ENCODE measurements around the gene MEIKIN.
A peak's percentile ranks its signal among the peaks of the same experiment; 100 is the strongest.

MEIKIN gene

GRCh38 chr5:131973089-131973712, 27.7 kb upstream of the MEIKIN start:
- no peak for DNase-seq

GRCh38 chr5:131968396-131968954, 23.0 kb upstream of the MEIKIN start:
- DNase-seq, result peak; percentile 3

- DNase-seq, result no peak
These were observed 21.1 kb upstream of the MEIKIN start for GRCh38 chr5:131966551-131966950.

- DNase-seq, result no peak
These were observed 20.5 kb upstream of the MEIKIN start for GRCh38 chr5:131965826-131966415.

- DNase-seq, result no peak
These were observed 14.4 kb upstream of the MEIKIN start for GRCh38 chr5:131959906-131960305.

- no peak for DNase-seq
These were observed 13.7 kb upstream of the MEIKIN start for GRCh38 chr5:131959136-131959535.

- no peak for DNase-seq
These were observed 12.4 kb upstream of the MEIKIN start for GRCh38 chr5:131957721-131958441.

GRCh38 chr5:131953969-131954368, 8.5 kb upstream of the MEIKIN start:
- DNase-seq, result no peak

- DNase-seq, result peak; percentile 40
These were observed 6.9 kb upstream of the MEIKIN start for GRCh38 chr5:131952301-131952857.

GRCh38 chr5:131950706-131951105, 5.2 kb upstream of the MEIKIN start:
- DNase-seq, result no peak

GRCh38 chr5:131947445-131947844, 2.0 kb upstream of the MEIKIN start:
- no peak for DNase-seq

GRCh38 chr5:131944702-131945550, 537 bp downstream of the MEIKIN start:
- no peak for DNase-seq

GRCh38 chr5:131943916-131944315, 1.5 kb downstream of the MEIKIN start:
- no peak for DNase-seq

GRCh38 chr5:131942016-131942415, 3.4 kb downstream of the MEIKIN start:
- DNase-seq, result no peak

- DNase-seq, result no peak
These were observed 5.6 kb downstream of the MEIKIN start for GRCh38 chr5:131939690-131940345.

GRCh38 chr5:131932235-131932634, 13.2 kb downstream of the MEIKIN start:
- DNase-seq, result no peak

GRCh38 chr5:131928957-131929356, 16.5 kb downstream of the MEIKIN start:
- DNase-seq, result no peak

- no peak for DNase-seq
These were observed 19.3 kb downstream of the MEIKIN start for GRCh38 chr5:131926168-131926567.

- DNase-seq, result no peak
These were observed 29.0 kb downstream of the MEIKIN start for GRCh38 chr5:131916481-131916880.

GRCh38 chr5:131914472-131914871, 31.0 kb downstream of the MEIKIN start:
- no peak for DNase-seq

- DNase-seq, result no peak
These were observed 31.9 kb downstream of the MEIKIN start for GRCh38 chr5:131913603-131914002.

- DNase-seq, result no peak
These were observed 38.8 kb downstream of the MEIKIN start for GRCh38 chr5:131906668-131907067.
